Gastroesophageal sphincter (tissue), 4 donors: Measurements from ENCODE around the gene SH2D6. TPM values are rescaled to one million over a fixed set of nuclear protein-coding genes. Genes with fewer than 3 reads are reported as not detected.

Experiments used
- ATAC-seq: fragments of 150-250 bp; one replicate; pipeline ENCODE4 v1.9.1; 2016; ENCODE audit warnings: mild to moderate bottlenecking, moderate library complexity
- H3K27ac ChIP-seq, 4 donors: fragments of 200-600 bp; sonication (generic) in 3 of 4; 1 replicate in 3 of 4; 2 replicates in 1 of 4; pipeline ENCODE4 v1.5.1; 2016 to 2019
- H3K27me3 ChIP-seq: fragments of 200-600 bp; sonication (generic); one replicate; pipeline ENCODE4 v1.5.1; 2019
- H3K36me3 ChIP-seq, 2 donors: fragments of 200-600 bp; sonication (generic); one replicate each; pipeline ENCODE4 v1.5.1; 2019; ENCODE audit warnings: control low read depth in 1 of 2
- H3K4me1 ChIP-seq, 3 donors: fragments of 200-600 bp; sonication (generic); 1 replicate in 2 of 3; 2 replicates in 1 of 3; pipeline ENCODE4 v1.5.1; 2016 to 2019; ENCODE audit warnings: control low read depth in 2 of 3
- H3K4me3 ChIP-seq, 2 donors: fragments of 200-600 bp; sonication (generic); one replicate each; pipeline ENCODE4 v1.5.1; 2019; ENCODE audit warnings: mild to moderate bottlenecking in 1 of 2, moderate library complexity in 1 of 2
- H3K9me3 ChIP-seq, 3 donors: fragments of 200-600 bp; sonication (generic); one replicate each; pipeline ENCODE4 v1.5.1; 2017 to 2019; ENCODE audit warnings: control low read depth in 2 of 3
- CTCF ChIP-seq, 4 experiments: fragments of 200-600 bp in 2 of 4; fragments of 450-650 bp in 2 of 4; sonication (generic) in 1 of 4; IDR thresholded peaks; one replicate each; pipeline ENCODE4 v1.5.1; 2017 to 2019; ENCODE audit warnings: antibody characterized with exemption in 4 of 4, mild to moderate bottlenecking in 2 of 4, moderate library complexity in 2 of 4
- EP300 ChIP-seq: sonication (generic); formaldehyde crosslinking; IDR thresholded peaks from one replicate; pipeline ENCODE4 v1.6.1; 2017; ENCODE audit warnings: antibody characterized with exemption, mild to moderate bottlenecking
- POLR2A ChIP-seq, 2 donors: fragments of 450-650 bp; IDR thresholded peaks; one replicate each; pipeline ENCODE4 v1.6.1; 2017; ENCODE audit warnings: antibody characterized with exemption in 2 of 2, mild to moderate bottlenecking in 2 of 2, moderate library complexity in 1 of 2
- POLR2AphosphoS5 ChIP-seq: sonication (generic); formaldehyde crosslinking; IDR thresholded peaks from one replicate; pipeline ENCODE4 v1.6.1; 2017; ENCODE audit warnings: antibody characterized with exemption
- WGBS, 2 donors: methylation state at CpG; one replicate each; pipeline ENCODE4 v1.1.5; 2018; ENCODE audit warnings: low coverage in 1 of 2; 5-methylcytosine and 5-hydroxymethylcytosine counted together
- total RNA-seq, 4 donors: library from RNA; depleted of rRNA; stranded (reverse); fragments of >200 nt; gene quantifications; one replicate each; pipeline ENCODE4 v1.1.0, GENCODE V29; 2016

The SH2D6 gene
- total RNA-seq, 4 donors from 2014 or later: not detected

GRCh38 chr2:85468704-85469349 is 50.3 kb downstream of the SH2D6 start:
- TF ChIP-seq POLR2AphosphoS5: no peak
- no peak for TF ChIP-seq CTCF (IDR thresholded peaks at IDR 0.05)
- TF ChIP-seq POLR2A (IDR thresholded peaks at IDR 0.05): no peak
- TF ChIP-seq EP300: no peak
- H3K27me3 ChIP-seq: no peaks in the 10 kb centered on the region
- WGBS, 2 donors: 49 to 74% methylated on average over 7 to 11 of the region's 12 CpGs
- H3K27ac ChIP-seq: peak overlapping the region in 1 of 4 donors; percentile 8
- H3K9me3 ChIP-seq: no peaks in the 10 kb centered on the region
- H3K36me3 ChIP-seq: no peaks in the 10 kb centered on the region
- peaks cover 4 to 28% (median 11%) of the 10 kb centered on the region in 3 donors for H3K4me1 ChIP-seq
- no peak overlapping the region for H3K4me3 ChIP-seq
- ATAC-seq: no peak

GRCh38 chr2:85470850-85471800 is 52.6 kb downstream of the SH2D6 start:
- H3K27me3 ChIP-seq: no peaks in the 10 kb centered on the region
- H3K27ac ChIP-seq: peak overlapping the region in 3 of 4 donors; percentile 5 to 41 (median 30)
- peaks cover 4 to 28% (median 11%) of the 10 kb centered on the region in 3 donors for H3K4me1 ChIP-seq
- H3K36me3 ChIP-seq: no peaks in the 10 kb centered on the region
- H3K4me3 ChIP-seq: no peak overlapping the region
- ATAC-seq: peak; percentile 34
- 38 to 46% methylated on average over 4 to 8 of the region's 11 CpGs for WGBS, 2 donors
- TF ChIP-seq POLR2AphosphoS5 (no peak), POLR2A (IDR thresholded peaks at IDR 0.05) (no peak), CTCF (IDR thresholded peaks at IDR 0.05) (no peak), EP300 (no peak)
- H3K9me3 ChIP-seq: no peaks in the 10 kb centered on the region

DNA sequence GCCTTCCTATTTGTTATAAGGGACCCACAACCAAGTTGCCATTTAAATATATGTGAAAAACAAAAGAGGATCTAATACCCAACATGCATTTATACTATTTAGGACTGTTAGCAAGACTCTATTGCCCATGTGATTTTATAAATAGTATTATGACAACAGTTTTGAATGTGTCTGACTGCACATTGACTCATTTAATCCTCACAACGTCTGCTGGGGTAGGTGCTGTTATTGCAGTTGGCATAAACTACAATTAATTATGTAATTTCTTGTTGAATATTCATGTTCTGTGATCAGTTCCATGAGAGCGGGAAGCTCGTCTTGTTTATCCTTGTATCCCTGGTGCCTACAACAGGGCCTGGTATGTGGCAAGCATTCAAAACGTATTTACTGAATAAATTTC is 53.7 kb downstream of the SH2D6 start:
- H3K27me3 ChIP-seq: no peaks in the 10 kb centered on the region
- TF ChIP-seq POLR2A (IDR thresholded peaks at IDR 0.05) (no peak), POLR2AphosphoS5 (peak; percentile 43), CTCF (IDR thresholded peaks at IDR 0.05) (no peak), EP300 (no peak)
- ATAC-seq: no peak
- H3K4me1 ChIP-seq: peaks cover 4 to 28% (median 11%) of the 10 kb centered on the region in 3 donors
- 52 to 68% methylated on average over 3 to 4 of the region's 4 CpGs for whole genome bisulfite sequencing, 2 donors
- no peak overlapping the region for H3K27ac ChIP-seq
- no peaks in the 10 kb centered on the region for H3K9me3 ChIP-seq
- no peak overlapping the region for H3K4me3 ChIP-seq
- no peaks in the 10 kb centered on the region for H3K36me3 ChIP-seq

DNA sequence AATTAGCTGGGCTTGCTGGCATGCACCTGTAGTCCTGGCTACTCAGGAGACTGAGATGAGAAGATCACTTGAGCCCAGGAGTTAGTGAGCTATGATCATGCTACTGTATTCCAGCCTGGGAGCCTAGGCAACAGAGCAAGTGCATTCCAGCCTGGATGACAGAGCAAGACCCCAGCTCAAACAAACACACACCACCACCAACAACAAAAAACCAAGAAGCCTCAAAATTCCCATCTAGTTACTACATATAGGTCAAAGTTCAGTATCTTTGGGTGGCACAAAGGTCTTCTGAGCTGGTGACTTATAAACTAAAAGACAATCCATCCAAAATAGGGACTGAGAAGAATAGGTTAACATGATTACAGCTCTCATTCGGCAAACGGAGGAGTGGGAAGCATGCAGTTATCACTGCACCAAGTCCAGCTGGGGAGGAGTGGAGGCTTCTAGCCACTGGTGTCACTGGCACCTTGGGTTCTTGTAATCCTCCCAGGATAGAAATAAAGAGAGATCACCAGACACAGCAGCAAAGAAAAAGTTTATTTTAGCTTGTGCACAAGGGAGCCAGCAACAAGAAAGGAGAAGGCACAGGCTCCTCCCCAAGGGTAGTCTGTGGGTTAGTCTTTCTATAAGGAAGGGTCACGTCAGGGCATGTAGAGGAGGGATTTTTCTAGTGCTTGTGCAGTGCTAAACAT is 57.4 kb downstream of the SH2D6 start:
- Histone ChIP-seq H3K36me3 (no peaks in the 10 kb centered on the region), H3K4me3 (no peak overlapping the region), H3K9me3 (no peaks in the 10 kb centered on the region), H3K27ac (no peak overlapping the region), H3K4me1 (peaks cover 4 to 12% (median 6%) of the 10 kb centered on the region in 3 donors), H3K27me3 (no peaks in the 10 kb centered on the region)
- ATAC-seq: no peak
- TF ChIP-seq POLR2AphosphoS5 (no peak), POLR2A (IDR thresholded peaks at IDR 0.05) (no peak), CTCF (IDR thresholded peaks at IDR 0.05) (no peak), EP300 (no peak)
- WGBS, 2 donors: 40 to 53% methylated on average over 1 to 3 of the region's 3 CpGs
